Caki2 (cell line): Measurements from ENCODE around the gene PGLYRP3. TPM values are rescaled to one million over a fixed set of nuclear protein-coding genes. Genes with fewer than 3 reads are reported as not detected.

Source experiments
- total RNA-seq: library from RNA; depleted of rRNA; stranded (reverse); fragments of >200 nt; shearing (Covaris generic); gene quantifications from 2 replicates; pipeline ENCODE4 v1.2.3, GENCODE V29; 2014; ENCODE audit warnings: low replicate concordance; rRNA removed

Gene PGLYRP3
- total RNA-seq, 1 experiment from 2014 or later, result not detected

Other genes with a start within 250 kb of the PGLYRP3 start
- not detected in 2 replicates for gene SPRR2B, start 241.3 kb downstream of the PGLYRP3 start, total RNA-seq
- not detected in 2 replicates for gene SPRR2E, start 218.4 kb downstream of the PGLYRP3 start, total RNA-seq
- not detected in 2 replicates for gene SPRR2F, start 199.4 kb downstream of the PGLYRP3 start, total RNA-seq
- gene SPRR2G, start 162.1 kb downstream of the PGLYRP3 start, total RNA-seq, result not detected in 2 replicates
- not detected in 2 replicates for gene LELP1, start 109.5 kb downstream of the PGLYRP3 start, total RNA-seq
- gene PRR9, start 95.4 kb downstream of the PGLYRP3 start, total RNA-seq, result not detected in 2 replicates
- not detected in 2 replicates for gene LORICRIN, start 53.3 kb downstream of the PGLYRP3 start, total RNA-seq
- not detected in 2 replicates for gene PGLYRP4, start 35.9 kb upstream of the PGLYRP3 start, total RNA-seq
- not detected in 2 replicates for gene S100A9, start 44.9 kb upstream of the PGLYRP3 start, total RNA-seq
- not detected in 2 replicates for gene S100A12, start 62.7 kb upstream of the PGLYRP3 start, total RNA-seq
- gene S100A8, start 78.1 kb upstream of the PGLYRP3 start, total RNA-seq, result not detected in 2 replicates
- gene S100A7A, start 103.6 kb upstream of the PGLYRP3 start, total RNA-seq, result not detected in 2 replicates
- gene S100A7, start 147.7 kb upstream of the PGLYRP3 start, total RNA-seq, result not detected in 2 replicates
- gene S100A6, start 223.0 kb upstream of the PGLYRP3 start, total RNA-seq, result 1,350 and 1,721 TPM in 2 replicates
- not detected in 2 replicates for gene S100A5, start 228.0 kb upstream of the PGLYRP3 start, total RNA-seq
- gene S100A4, start 232.9 kb upstream of the PGLYRP3 start, total RNA-seq, result 40.4 and 54.7 TPM in 2 replicates
- gene S100A3, start 236.3 kb upstream of the PGLYRP3 start, total RNA-seq, result not detected in 2 replicates